Activated T-helper 17 cell treated with anti-CD3 and anti-CD28 coated beads, Interleukin-2, amount 50 U/mL, for 72 hours (primary cell): ENCODE measurements around the gene DISP2. TPM values are rescaled to one million over a fixed set of nuclear protein-coding genes. Genes with fewer than 3 reads are reported as not detected.

Experiments used
- ATAC-seq: fragments of 150-1000 bp; cut with Tn5 transposase; replicated peaks from 2 replicates; pipeline ENCODE4 v1.10.0; 2021; ENCODE audit warnings: mild to moderate bottlenecking, moderate library complexity
- H3K27ac Mint-ChIP-seq: one replicate; pipeline ENCODE4 v1.8.0; 2022; ENCODE audit warnings: mixed read lengths
- H3K27me3 Mint-ChIP-seq: one replicate; pipeline ENCODE4 v1.8.0; 2022; ENCODE audit warnings: mixed read lengths
- H3K36me3 Mint-ChIP-seq: one replicate; pipeline ENCODE4 v1.8.0; 2022; ENCODE audit warnings: low read depth, mild to moderate bottlenecking, mixed read lengths
- H3K4me1 Mint-ChIP-seq: one replicate; pipeline ENCODE4 v1.8.0; 2022; ENCODE audit warnings: mixed read lengths
- H3K4me3 Mint-ChIP-seq: one replicate; pipeline ENCODE4 v1.8.0; 2022; ENCODE audit warnings: mild to moderate bottlenecking, mixed read lengths
- H3K9me3 Mint-ChIP-seq: one replicate; pipeline ENCODE4 v1.8.0; 2022; ENCODE audit warnings: mixed read lengths
- total RNA-seq, 2 donors: library from RNA; stranded (reverse); gene quantifications; one replicate each; pipeline ENCODE4 v1.2.3, GENCODE V29; 2022

Gene DISP2
- total RNA-seq, 2 donors from 2014 or later = 0.11 to 1.6 TPM

DNA sequence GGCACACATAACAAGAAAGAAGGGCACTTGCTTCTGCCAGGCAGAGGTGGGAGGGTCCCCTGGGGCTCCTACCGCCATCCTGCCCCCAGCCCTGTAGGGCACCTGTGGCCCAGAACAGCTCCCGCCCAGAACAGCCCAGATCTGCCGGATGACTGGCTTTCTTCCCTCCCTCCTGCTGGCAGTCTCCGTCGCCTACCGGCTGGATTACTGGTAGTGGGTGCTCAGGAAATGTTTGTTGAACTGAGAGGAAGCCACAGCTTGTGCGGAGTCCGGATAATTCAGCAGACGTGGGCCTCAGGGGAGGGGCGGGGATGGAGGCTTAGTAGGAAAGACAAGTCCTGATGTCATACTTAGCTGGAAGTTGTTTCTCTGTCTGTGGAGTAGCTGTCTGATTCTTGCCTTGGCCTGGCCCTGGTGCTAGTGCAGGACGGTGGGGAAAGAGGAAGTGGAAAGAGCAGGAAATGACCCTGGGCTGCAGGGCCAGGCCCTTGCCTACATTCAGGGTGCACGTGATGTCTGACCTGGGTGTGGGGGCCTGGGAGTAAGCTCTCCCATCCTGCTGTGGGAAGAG is 24.0 kb upstream of the DISP2 start:
- Mint-ChIP-seq H3K27ac (peak overlapping the region; percentile 80), H3K36me3 (no peaks in the 10 kb centered on the region), H3K9me3 (no peaks in the 10 kb centered on the region), H3K4me3 (peak overlapping the region; percentile 62), H3K4me1 (peaks cover 13% of the 10 kb centered on the region), H3K27me3 (no peaks in the 10 kb centered on the region)
- peak; percentile 37 for ATAC-seq

DNA sequence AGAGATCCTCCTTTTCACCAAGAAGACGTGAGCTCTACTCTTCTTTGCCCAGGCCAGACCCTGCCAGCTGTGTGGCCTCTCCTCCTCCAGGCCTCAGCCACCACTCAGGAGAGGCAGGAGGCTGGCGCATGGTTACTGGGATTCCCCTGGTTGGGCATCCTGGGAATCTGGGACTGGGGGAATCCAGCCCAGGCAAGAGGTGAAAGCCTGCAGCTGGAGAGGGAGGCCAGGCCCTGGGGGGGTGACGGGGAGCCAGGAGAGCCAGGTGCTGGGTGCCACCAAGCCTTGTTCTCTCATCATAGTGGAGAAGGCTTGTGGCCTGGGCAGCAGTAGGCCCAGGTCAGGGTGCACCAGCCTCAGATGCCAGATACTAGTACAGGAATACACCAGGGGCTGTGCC is 23.5 kb upstream of the DISP2 start:
- Mint-ChIP-seq H3K36me3 (no peaks in the 10 kb centered on the region), H3K9me3 (no peaks in the 10 kb centered on the region), H3K27ac (peak overlapping the region; percentile 80), H3K27me3 (no peaks in the 10 kb centered on the region), H3K4me1 (peaks cover 13% of the 10 kb centered on the region), H3K4me3 (peak overlapping the region; percentile 62)
- ATAC-seq = no peak

- Mint-ChIP-seq H3K36me3 (no peaks in the 10 kb centered on the region), H3K9me3 (no peaks in the 10 kb centered on the region), H3K27me3 (no peaks in the 10 kb centered on the region), H3K4me3 (no peak overlapping the region), H3K4me1 (peaks cover 13% of the 10 kb centered on the region), H3K27ac (no peak overlapping the region)
- ATAC-seq = no peak
These were observed 22.9 kb upstream of the DISP2 start for GRCh38 chr15:40334941-40335795.

GRCh38 chr15:40335938-40336743 is 21.9 kb upstream of the DISP2 start:
- H3K27me3 Mint-ChIP-seq = no peaks in the 10 kb centered on the region
- H3K36me3 Mint-ChIP-seq = no peaks in the 10 kb centered on the region
- no peak overlapping the region for H3K4me3 Mint-ChIP-seq
- no peak overlapping the region for H3K27ac Mint-ChIP-seq
- H3K9me3 Mint-ChIP-seq = no peaks in the 10 kb centered on the region
- ATAC-seq = no peak
- H3K4me1 Mint-ChIP-seq = peaks cover 13% of the 10 kb centered on the region

- Mint-ChIP-seq H3K4me1 (peaks cover 13% of the 10 kb centered on the region), H3K27ac (no peak overlapping the region), H3K4me3 (no peak overlapping the region), H3K9me3 (no peaks in the 10 kb centered on the region), H3K27me3 (no peaks in the 10 kb centered on the region), H3K36me3 (no peaks in the 10 kb centered on the region)
- ATAC-seq = no peak
These were observed 21.3 kb upstream of the DISP2 start for GRCh38 chr15:40336744-40337122.

GRCh38 chr15:40337597-40337996 is 20.4 kb upstream of the DISP2 start:
- Mint-ChIP-seq H3K27me3 (no peaks in the 10 kb centered on the region), H3K9me3 (no peaks in the 10 kb centered on the region), H3K27ac (no peak overlapping the region), H3K4me1 (peaks cover 13% of the 10 kb centered on the region), H3K36me3 (no peaks in the 10 kb centered on the region), H3K4me3 (no peak overlapping the region)
- ATAC-seq = no peak

GRCh38 chr15:40338041-40338657 is 19.9 kb upstream of the DISP2 start:
- no peaks in the 10 kb centered on the region for H3K9me3 Mint-ChIP-seq
- no peaks in the 10 kb centered on the region for H3K36me3 Mint-ChIP-seq
- no peaks in the 10 kb centered on the region for H3K27me3 Mint-ChIP-seq
- no peak overlapping the region for H3K4me3 Mint-ChIP-seq
- no peak overlapping the region for H3K27ac Mint-ChIP-seq
- H3K4me1 Mint-ChIP-seq = peaks cover 13% of the 10 kb centered on the region
- peak; percentile 91 for ATAC-seq

DNA sequence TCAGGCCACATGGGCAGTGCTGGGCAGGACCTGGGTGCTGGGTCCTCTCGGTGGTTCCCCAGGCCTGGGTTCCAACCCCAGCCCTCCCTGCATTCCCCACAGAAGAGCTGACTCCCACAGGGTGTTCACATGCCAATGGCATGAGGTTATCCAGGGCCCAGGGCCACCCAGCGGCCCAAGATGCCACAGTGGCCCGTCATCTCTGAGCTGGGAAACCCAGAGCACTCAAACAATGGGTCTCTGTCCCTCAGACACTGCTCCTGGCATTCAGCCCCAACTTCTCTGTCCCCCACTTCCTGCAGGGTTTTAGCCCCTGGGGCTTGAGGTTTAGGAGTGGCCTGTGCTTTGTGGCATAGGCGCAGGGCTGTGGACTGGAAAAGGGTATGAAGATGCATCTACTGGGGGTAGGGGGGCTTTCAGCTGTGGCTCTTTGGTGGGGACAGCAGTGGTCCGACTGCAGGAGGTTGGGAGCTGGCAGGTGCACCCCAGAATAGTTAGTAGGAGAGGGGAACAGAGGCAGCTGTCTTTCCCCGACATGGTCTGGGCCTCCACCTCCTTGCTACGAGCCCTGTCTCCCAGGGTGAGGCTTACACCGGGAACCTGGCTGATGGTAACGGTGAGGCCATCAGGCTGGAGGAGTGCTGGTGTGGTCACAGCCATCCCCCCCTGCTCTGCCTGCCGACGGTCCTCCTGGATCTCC is 18.9 kb upstream of the DISP2 start:
- no peaks in the 10 kb centered on the region for H3K9me3 Mint-ChIP-seq
- no peak for ATAC-seq
- no peak overlapping the region for H3K4me3 Mint-ChIP-seq
- H3K27ac Mint-ChIP-seq = no peak overlapping the region
- H3K36me3 Mint-ChIP-seq = no peaks in the 10 kb centered on the region
- no peaks in the 10 kb centered on the region for H3K27me3 Mint-ChIP-seq
- H3K4me1 Mint-ChIP-seq = peaks cover 7% of the 10 kb centered on the region

DNA sequence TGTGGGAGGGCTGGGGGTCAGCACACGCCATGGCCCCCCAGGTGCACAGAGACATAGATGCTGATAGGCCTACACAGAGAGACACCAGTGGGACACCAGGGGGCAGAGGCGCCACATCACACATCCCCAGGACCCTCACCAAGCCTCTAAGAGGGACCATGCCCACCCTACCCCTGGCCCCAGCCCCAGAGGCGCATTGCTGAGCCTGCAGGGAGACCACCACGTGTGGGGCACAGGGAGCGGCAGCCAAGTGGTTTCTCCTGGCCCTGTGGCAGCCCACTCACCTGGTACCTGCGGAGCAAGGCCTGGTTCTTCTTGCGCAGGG is 18.4 kb upstream of the DISP2 start:
- no peak overlapping the region for H3K4me3 Mint-ChIP-seq
- no peaks in the 10 kb centered on the region for H3K36me3 Mint-ChIP-seq
- no peak overlapping the region for H3K27ac Mint-ChIP-seq
- H3K9me3 Mint-ChIP-seq = no peaks in the 10 kb centered on the region
- H3K27me3 Mint-ChIP-seq = no peaks in the 10 kb centered on the region
- H3K4me1 Mint-ChIP-seq = peaks cover 4% of the 10 kb centered on the region
- ATAC-seq = no peak

DNA sequence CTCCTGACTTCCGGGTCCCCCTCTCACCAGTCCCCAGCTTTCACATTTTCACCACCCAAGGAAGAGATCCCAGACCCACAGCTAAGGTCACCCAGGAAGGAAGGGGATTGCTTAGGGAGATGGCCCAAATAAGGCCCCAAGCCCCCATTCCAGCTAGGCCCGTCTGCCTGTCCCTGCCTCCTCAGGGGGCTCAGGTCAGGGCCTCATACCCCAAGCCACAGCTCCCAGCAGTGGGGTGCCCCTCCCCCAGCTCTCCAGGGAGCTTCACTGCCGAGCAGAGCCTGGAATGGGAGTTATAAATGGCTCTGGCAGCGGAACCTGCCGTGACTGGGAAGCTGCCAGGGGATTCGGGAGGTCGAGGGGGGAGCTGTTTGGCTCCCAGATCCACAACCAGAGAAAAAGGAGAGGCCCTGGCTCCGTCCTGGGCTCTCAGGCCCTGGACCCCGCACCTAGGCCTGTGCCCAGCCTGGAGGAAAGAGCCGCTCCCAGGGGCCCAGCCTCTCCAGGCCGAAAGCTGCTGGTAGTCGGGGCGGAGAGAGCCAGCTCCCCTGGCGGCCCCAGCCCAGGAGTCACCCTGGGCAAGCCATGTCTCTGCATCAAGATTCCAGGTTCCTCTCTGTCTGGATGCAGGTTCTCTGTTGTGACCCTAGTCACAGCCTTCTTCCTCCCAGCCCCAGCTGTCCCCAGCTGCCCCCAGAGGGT is 17.8 kb upstream of the DISP2 start:
- no peak overlapping the region for H3K4me3 Mint-ChIP-seq
- peaks cover 4% of the 10 kb centered on the region for H3K4me1 Mint-ChIP-seq
- H3K27me3 Mint-ChIP-seq = no peaks in the 10 kb centered on the region
- H3K27ac Mint-ChIP-seq = no peak overlapping the region
- no peak for ATAC-seq
- no peaks in the 10 kb centered on the region for H3K9me3 Mint-ChIP-seq
- no peaks in the 10 kb centered on the region for H3K36me3 Mint-ChIP-seq

DNA sequence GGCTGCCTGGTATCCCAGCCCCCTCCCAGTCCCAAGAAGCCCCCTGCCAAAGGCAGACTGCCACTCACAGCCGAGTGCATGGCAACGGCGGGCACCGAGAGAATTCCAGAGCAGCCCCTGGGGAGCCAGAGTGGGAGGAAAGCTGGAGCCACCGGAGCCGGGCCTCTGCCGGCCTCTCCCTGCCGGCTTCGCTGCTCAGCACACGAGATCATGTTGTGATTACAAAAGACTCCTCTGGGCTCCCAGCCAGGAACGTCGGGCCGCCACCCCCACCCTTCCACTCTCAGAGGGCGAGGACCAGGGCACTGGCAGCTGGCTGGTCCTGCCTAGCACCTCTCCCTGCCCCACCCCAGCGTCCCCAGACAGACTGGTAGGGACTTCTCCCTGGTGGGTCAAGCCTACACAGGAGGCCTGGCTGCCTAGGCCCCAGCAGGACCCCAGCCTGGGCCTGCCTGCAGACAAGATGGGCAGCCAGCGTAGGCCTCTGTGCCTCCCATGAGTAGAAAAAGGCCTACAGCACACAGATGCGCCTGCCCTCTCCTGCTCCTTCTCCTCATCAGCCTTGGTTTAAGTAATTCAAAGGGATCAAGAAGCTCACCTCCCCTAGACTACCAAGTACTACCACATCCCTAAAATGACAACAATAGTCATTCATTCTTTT is 17.1 kb upstream of the DISP2 start, which contains the start of gene CCDC9B:
Gene CCDC9B, minus strand, starts transcription at position 200 of the 661 bp plus-strand sequence. Its CDS starts 120 bp downstream, at position 80.
- H3K27me3 Mint-ChIP-seq = no peaks in the 10 kb centered on the region
- H3K4me1 Mint-ChIP-seq = peaks cover 4% of the 10 kb centered on the region
- H3K9me3 Mint-ChIP-seq = no peaks in the 10 kb centered on the region
- ATAC-seq = no peak
- H3K4me3 Mint-ChIP-seq = no peak within 1 kb of the TSS
- H3K27ac Mint-ChIP-seq = no peak within 1 kb of the TSS
- H3K36me3 Mint-ChIP-seq = no peaks in the 10 kb centered on the region

- ATAC-seq = no peak
- H3K4me1 Mint-ChIP-seq = peaks cover 4% of the 10 kb centered on the region
- no peak overlapping the region for H3K4me3 Mint-ChIP-seq
- no peaks in the 10 kb centered on the region for H3K27me3 Mint-ChIP-seq
- H3K9me3 Mint-ChIP-seq = no peaks in the 10 kb centered on the region
- H3K36me3 Mint-ChIP-seq = no peaks in the 10 kb centered on the region
- no peak overlapping the region for H3K27ac Mint-ChIP-seq
These were observed 15.4 kb upstream of the DISP2 start for GRCh38 chr15:40342416-40343320.
